ENCODE measurements around the gene INSYN2B. TPM values are rescaled to one million over a fixed set of nuclear protein-coding genes. Genes with fewer than 3 reads are reported as not detected.

INSYN2B gene
- total RNA-seq, 1 donor from 2014 or later = 0.35 TPM

DNA sequence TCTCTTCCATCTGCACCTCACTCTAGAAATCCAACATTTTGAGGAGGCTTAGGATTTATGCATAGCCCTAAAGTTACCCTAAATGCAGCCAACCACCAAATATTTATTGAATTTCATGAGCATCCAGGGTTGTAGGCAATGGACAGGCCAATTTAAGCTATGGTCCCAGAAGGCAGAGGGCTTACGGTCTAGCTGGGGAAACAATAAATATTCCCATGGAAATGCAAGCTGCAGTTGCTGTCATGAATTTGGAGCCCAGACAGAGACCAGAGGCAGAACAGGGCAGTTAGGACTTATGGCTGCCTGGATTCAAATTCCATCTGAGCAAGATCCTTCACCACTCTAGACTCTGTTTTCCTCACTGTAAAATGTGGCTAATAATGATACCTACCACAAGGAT is 9.1 kb upstream of the INSYN2B start:
- Mint-ChIP-seq H3K9me3 (no peaks in the 10 kb centered on the region), H3K27ac (ENCODE audit: unreplicated experiment) (no peak overlapping the region)

DNA sequence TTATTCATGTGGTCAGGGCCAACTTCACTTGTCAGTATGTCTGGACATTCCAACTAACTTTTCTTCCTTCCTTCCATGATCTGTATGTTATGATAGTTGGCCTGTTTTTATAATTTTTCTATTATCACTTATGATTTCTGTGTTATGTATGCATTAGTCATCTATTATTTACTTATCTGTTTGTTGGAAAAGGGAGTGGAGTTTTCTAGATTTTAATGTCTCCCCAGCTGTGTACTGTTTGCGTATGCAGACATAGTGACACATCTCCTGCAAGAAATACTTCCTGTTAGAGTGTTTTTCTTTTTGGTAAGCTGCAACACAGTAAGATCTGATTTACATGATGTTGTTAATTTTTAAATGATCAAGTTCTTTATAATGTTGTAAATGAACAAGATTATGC is 8.7 kb upstream of the INSYN2B start:
- peaks cover 7% of the 10 kb centered on the region for H3K4me1 Mint-ChIP-seq
- no peak for DNase-seq (ENCODE audit: low read depth, low spot score)
- peaks cover 15% of the 10 kb centered on the region for H3K27me3 Mint-ChIP-seq (ENCODE audit: low read depth)
- H3K27ac Mint-ChIP-seq (ENCODE audit: unreplicated experiment) = no peak overlapping the region
- no peaks in the 10 kb centered on the region for H3K36me3 Mint-ChIP-seq (ENCODE audit: low read depth)
- H3K4me3 Mint-ChIP-seq = no peak overlapping the region
- H3K9me3 Mint-ChIP-seq = no peaks in the 10 kb centered on the region
- TF ChIP-seq CTCF (conservative IDR thresholded peaks at IDR 0.05) = no peak

More for the DNA sequence above, 9.1 kb upstream of the INSYN2B start:
- peaks cover 7% of the 10 kb centered on the region for H3K4me1 Mint-ChIP-seq
- H3K27me3 Mint-ChIP-seq (ENCODE audit: low read depth) = peaks cover 12% of the 10 kb centered on the region
- no peaks in the 10 kb centered on the region for H3K36me3 Mint-ChIP-seq (ENCODE audit: low read depth)
- H3K4me3 Mint-ChIP-seq = no peak overlapping the region
- no peak for TF ChIP-seq CTCF (conservative IDR thresholded peaks at IDR 0.05)
- DNase-seq (ENCODE audit: low read depth, low spot score) = no peak

- TF ChIP-seq CTCF (conservative IDR thresholded peaks at IDR 0.05) = no peak
- peaks cover 6% of the 10 kb centered on the region for H3K4me1 Mint-ChIP-seq
- H3K36me3 Mint-ChIP-seq (ENCODE audit: low read depth) = no peaks in the 10 kb centered on the region
- no peak overlapping the region for H3K27ac Mint-ChIP-seq (ENCODE audit: unreplicated experiment)
- DNase-seq (ENCODE audit: low read depth, low spot score) = no peak
- no peaks in the 10 kb centered on the region for H3K9me3 Mint-ChIP-seq
- H3K4me3 Mint-ChIP-seq = no peak overlapping the region
- peaks cover 15% of the 10 kb centered on the region for H3K27me3 Mint-ChIP-seq (ENCODE audit: low read depth)
These were observed 7.9 kb upstream of the INSYN2B start for GRCh38 chr5:169988206-169988605.

- Mint-ChIP-seq H3K27me3 (ENCODE audit: low read depth) (peaks cover 17% of the 10 kb centered on the region), H3K36me3 (ENCODE audit: low read depth) (no peaks in the 10 kb centered on the region), H3K4me3 (peak overlapping the region; percentile 76), H3K9me3 (no peaks in the 10 kb centered on the region), H3K4me1 (peaks cover 36% of the 10 kb centered on the region), H3K27ac (ENCODE audit: unreplicated experiment) (no peak overlapping the region)
- DNase-seq (ENCODE audit: low read depth, low spot score) = no peak
- TF ChIP-seq CTCF (conservative IDR thresholded peaks at IDR 0.05) = no peak
These were observed 424 bp downstream of the INSYN2B start for GRCh38 chr5:169979871-169980270.

DNA sequence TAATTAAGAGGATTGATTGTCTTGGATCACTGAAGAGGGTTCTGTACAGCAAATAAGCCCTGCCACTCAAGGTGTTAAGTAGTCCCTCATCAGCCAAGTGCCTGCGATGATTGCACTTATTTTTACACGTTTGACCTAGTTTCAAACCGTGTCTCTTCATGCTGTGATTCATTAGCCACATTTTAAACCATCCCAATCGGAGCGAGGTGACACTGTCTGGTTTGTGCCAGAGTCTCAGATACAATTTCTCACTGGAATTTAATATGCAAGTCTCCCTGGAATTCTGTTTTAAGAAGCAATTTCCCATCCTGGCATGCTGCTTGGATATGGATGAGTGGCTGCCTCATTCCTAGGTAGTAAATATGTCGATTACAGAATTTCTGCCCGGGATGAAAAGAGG is 1.6 kb downstream of the INSYN2B start:
- H3K4me3 Mint-ChIP-seq = no peak overlapping the region
- H3K27me3 Mint-ChIP-seq (ENCODE audit: low read depth) = peaks cover 14% of the 10 kb centered on the region
- no peak overlapping the region for H3K27ac Mint-ChIP-seq (ENCODE audit: unreplicated experiment)
- H3K4me1 Mint-ChIP-seq = peaks cover 36% of the 10 kb centered on the region
- TF ChIP-seq CTCF (conservative IDR thresholded peaks at IDR 0.05) = no peak
- no peaks in the 10 kb centered on the region for H3K36me3 Mint-ChIP-seq (ENCODE audit: low read depth)
- no peaks in the 10 kb centered on the region for H3K9me3 Mint-ChIP-seq
- DNase-seq (ENCODE audit: low read depth, low spot score) = no peak
